Islet of Langerhans (tissue), 1 donor: ENCODE results near the gene DLK1.

Source experiments
- FAIRE-seq: peaks from one replicate; lab custom pipeline; 2011; peaks lifted over from hg19 to GRCh38; lab: Jason Lieb, UNC

DLK1 gene

DNA sequence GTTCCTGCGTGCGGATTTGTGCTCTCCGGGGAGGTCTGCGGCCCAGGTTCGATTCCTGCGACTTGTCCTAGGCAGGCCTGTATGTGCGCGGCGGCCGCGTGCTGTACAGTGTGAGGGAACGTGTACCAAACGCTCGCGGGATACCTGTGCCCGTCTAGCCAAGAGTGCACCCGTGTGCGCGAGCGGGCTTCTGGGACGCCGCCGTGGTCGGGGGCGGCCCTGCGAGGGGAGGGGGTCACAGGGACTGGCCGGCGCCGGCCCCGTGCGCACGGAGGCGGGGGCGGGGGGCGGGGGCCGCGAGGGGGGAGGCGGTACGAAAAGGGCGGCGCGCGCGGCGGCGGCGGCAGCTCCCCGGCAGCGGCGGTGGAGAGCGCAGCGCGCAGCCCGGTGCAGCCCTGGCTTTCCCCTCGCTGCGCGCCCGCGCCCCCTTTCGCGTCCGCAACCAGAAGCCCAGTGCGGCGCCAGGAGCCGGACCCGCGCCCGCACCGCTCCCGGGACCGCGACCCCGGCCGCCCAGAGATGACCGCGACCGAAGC lies at the start of gene DLK1:
Gene DLK1 (plus strand): TSS at position 343 of the 536 bp plus-strand sequence. CDS start 177 bp downstream, at position 520.
- FAIRE-seq = no peak

DNA sequence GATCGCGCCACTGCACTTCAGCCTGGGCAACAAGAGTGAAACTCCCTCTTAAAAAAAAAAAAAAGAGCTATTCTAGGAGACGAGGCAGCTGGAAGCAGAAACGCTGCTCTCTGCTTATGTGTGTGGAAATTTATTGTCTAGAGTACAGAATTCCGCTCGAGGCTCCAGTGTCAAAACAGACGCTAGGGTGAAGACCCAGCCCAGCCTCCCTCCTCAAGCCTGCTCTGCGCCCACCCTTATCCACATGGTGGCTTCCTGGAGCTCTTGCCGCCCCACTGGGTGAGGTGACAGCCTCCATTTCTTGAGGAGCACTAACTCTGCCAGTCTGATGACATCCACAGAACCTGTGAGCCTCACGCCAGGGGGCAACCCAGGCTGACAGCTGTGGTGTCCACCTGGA lies 49.5 kb upstream of the DLK1 start:
- no peak for FAIRE-seq

DNA sequence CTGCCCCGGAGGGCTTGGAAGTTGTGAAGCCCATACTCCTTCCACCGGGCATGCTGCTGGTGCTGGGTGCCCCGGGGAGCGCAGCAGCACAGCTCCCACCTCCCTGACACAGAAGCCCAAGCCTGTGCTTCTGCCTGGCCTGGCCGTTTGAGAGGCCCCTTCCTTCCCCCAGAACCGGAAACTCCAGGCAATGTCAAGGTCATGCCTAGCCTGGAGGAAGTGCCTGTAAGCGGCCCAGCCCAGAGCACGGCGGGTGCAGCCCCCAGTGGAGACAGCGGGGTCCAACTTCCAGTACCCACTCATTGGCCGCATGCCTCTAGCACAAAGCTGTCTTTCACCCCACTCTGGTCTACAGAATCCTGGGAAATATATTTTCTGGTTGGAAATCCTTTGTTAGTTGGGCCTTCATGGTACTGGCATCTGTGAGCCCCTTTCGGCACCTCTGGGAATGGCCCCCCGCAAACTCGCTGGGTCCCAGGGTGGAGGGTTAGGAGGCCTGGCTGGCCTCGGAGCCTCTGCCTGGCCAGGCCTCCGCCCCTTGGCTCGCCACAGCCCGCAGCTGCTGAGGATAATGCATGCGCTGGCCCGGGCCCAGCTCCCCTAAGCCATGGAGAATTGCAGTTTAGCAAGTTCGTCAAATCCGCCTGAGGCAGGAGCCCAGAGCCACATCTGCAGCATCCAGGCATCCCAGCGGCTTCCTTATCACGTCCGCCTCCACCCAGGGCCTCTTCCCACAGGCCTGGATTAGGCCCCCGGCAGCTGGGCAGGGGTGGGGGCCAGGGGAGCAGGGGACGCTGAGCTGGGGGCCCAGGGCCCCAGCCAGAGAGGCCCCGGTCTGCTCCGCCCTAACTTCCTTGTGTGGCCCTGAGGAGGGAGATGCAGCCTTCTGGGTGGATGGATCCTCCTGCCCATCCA lies 48.9 kb upstream of the DLK1 start:
- FAIRE-seq = no peak

DNA sequence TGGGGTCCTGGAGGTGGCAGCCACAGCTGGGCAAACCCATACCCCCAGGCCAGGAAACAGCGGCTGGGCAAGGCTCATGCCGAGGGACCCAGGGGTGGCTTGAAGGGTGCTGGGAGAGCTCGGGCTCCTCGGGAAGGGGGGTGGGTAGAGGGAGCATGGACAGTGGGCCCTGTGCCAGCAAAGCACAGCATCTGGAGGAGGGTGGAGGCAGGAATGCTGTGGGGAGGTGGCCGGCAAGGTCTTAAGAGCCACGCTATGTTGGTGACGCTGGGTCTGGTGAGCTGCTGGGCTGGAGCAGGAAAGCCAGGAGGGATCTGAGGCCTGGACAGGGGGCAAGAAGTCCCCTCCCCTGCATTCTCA lies 48.2 kb upstream of the DLK1 start:
- FAIRE-seq = no peak

DNA sequence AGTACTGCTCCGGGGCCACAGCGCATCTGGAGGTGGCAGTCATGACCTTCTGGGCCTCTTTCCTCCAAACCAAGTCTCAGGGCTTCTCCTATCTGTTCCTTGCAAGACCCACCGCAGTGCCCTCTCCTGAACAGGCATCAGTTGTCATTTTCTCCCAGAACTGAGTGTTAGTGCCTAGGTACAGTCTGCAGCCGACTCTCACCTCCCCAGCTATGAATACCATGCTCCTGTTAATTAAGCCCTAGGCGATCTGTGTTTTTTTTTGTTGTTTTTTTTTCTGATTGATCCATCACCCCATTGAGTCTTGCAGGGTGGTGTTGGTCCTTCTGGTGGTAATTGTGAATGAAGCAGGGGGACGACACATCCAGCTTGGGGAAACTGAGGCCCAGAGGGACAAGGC lies 47.5 kb upstream of the DLK1 start:
- FAIRE-seq = no peak

DNA sequence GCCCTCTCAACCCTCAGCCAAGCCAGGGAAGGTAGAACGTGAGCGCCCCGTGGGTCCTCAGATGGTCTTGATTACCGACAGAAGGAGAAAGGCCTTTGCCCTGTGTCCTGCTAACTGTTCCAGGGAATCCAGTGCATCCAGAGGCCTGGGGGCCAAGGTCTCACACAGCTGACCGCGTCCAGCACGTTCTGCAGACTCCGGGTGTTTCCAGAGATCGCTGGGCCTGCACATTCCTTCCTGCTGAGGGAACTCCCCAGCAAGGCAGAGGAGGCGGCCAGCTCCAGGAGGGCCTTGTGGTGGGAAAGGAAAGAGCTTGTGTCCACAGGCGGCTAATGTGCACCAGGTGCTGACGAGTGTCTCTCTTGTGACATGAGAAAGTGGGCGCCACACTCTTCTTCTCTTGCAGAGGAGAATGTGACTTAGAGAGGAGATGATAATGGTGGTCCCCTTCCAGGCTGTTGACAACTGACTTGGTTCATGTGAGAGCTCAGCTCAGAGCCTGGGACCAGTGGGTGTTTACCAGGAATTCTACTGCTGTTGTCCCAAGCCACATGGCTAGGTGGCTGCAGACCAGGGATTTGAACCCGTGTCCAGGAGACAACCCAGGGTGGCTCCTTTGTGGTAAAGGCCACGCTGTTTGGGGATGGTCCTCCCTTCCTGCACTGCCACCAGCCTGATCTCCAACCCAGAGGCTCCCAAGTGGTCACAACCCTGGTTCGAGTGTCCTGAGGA lies 46.8 kb upstream of the DLK1 start:
- no peak for FAIRE-seq

DNA sequence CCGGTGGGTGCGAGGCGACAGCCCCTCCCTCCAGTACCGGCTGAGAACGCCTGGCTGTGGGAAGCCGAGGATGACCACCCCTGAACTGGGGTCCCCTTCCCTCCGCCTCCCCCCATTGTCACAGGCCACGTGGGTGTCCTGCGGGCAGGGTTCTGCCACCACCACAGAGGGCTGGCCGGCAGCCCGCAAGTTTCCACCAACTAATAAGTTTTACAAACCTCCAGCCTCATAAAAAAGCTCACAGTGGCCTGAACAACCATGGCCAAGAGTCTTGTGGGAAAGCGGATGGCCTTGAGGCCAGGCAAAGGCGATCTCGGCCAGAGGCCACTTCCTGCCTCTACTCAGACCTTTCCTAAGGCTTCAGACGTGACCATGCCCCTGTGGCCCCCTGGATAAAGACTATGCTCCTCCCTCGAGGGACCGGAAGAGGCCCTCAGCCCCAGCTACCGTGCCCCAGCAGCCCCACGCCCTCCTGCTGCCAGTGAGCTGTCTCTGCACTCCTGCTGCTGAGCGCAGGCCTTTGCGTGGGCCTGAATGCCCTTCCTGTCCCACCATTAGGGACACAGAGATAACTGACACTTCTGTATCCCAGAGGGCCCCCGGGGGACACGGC lies 46.1 kb upstream of the DLK1 start:
- no peak for FAIRE-seq

DNA sequence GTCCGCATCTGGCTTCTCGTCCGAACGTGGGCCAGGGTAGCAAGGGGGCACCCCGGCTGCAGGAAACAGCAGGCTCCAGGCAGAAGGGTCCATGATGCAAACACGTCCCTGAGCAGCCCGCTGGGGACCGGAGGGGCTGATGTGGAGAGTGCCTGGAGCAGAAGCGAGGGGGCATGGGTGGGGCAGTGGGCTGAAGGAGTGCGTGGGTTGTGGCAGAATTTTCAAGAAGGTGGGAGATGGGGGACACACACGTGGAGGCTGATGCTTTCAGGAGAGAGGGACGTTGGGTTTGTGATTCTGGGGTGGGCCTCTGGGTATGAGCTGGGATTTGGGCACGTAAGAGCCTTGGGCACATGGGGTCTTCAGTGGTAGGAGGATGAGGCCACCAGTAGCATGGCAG lies 45.6 kb upstream of the DLK1 start:
- FAIRE-seq = no peak

DNA sequence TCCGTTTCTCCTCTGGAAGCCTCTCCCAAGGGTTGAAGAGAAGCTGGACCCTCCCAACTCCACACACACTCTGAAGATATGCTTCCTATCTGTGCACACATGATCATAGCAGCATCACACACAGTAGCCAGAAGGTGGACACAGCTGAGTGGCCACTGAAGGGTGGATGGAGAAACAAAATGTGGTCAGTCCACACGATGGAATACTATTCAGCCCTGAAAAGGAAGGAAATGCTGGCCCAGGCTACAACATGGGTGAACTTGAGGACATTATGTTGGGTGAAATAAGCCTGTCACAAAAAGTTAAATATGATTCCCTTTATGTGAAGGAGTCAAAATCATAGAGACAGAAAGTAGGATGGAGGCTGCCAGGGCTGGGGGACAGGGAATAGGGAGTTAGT lies 43.9 kb upstream of the DLK1 start:
- FAIRE-seq = no peak

DNA sequence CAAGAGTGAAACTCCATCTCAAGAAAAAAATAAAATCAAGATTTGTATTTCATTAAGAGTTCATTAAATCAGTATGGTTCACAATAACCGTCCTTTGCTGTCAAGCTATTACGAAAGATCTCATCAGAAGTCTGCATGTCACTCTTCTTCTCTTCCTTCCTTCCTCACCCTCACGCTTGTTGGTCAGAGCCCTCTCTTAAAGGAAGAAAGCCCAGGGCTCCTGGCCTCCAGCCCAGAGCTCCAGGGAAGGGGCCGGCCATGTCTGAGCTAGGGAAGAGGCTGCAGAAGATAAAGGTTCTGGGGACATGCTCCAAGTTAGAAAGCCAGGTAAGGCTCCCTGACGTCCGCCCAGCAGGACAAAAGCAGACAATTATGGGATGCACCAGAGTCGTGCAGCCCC lies 43.1 kb upstream of the DLK1 start:
- no peak for FAIRE-seq

DNA sequence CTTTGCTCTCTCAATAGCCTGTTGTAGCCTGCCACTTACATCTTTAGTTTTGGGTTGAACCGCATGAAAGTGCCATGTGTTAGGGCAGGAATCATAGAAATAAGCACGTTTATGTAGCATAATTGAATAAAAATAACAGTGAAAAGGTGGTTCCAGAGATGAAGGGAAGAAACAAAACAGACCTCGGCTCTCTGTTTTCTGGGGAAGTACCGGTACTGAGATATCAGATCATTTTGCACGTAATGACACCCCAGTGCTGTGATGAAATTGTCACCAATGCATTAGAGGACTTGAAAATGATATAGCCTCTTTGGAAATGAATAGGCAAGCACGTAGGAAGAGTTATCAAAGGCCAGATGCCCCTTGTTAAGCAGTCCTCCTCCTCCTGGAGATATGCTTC lies 42.5 kb upstream of the DLK1 start:
- FAIRE-seq = no peak

DNA sequence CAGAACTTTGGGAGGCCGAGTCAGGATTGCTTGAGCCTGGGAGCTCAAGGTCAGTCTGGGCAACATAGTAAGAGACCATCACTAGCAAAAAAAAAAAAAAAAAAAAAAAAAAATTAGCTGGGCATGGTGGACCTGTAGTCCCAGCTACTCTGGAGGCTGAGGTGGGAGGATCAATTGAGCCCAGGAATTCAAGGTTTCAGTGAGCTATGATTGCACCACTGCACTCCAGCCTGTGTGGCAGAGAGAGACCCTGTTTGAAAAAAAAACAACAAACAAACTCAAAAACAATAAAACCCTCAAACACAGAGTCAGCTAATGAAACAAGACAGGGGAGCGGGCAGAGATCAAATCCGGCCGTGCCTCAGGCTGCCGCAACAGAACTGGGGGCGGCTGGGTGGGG lies 41.7 kb upstream of the DLK1 start:
- FAIRE-seq = no peak

DNA sequence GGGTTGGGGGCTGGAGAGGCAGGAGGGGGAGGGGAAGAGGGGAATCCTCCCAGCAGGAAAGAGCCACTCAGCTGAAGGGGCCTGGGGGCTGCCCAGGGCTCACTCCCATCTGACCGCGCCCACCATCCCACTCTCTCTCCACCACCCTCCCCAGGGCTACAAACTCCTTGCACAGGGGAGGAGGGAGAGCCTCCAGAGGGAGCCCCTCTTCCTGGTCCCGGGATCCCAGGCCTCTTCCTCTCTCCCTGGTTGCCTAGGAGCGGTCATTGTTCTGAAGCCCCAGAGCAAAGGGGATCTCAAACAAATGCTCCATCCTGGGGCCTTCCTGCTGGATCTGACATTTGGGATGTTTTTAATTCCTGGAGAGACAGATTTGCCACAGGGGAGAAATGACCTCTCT lies 39.8 kb upstream of the DLK1 start:
- no peak for FAIRE-seq

DNA sequence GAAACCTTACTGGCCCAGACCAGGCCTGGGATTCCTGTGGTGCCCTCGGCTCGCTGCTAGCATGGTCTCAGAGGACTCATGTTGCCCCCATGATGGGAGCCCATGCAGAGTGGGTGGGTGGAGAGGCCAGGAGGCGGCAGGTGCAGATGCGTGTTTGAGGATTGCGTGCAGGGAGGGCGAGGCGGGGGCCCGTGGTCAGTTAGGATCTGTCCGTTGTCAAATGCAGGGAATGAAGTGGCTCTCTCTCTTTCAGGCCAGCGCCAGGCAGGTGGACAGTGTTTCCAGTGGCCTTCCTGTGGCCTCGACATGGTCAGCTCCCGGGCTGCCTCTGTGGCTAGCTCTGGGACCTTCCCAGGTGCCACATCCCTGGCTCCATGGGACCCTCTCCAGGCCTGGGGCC lies 39.3 kb upstream of the DLK1 start:
- no peak for FAIRE-seq

DNA sequence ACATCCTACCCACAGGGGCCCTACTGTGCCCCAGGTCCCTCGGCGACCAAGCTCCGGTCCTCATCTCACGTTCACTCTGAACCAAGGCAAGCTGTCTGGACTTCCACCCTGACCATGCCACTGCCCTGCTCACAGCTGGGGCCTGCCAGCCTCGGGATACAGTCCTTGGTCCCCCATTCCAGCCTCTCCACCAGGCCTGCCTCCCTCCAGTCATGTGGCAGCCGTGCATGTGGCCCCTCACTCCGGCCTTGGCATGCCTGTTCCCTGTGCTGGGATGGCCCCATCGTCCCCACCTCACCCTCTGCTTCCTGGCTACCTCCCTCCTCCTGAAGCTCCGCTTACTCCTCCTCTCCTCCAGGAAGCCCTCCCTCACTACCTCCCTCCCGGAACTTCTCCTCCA lies 38.6 kb upstream of the DLK1 start:
- no peak for FAIRE-seq

DNA sequence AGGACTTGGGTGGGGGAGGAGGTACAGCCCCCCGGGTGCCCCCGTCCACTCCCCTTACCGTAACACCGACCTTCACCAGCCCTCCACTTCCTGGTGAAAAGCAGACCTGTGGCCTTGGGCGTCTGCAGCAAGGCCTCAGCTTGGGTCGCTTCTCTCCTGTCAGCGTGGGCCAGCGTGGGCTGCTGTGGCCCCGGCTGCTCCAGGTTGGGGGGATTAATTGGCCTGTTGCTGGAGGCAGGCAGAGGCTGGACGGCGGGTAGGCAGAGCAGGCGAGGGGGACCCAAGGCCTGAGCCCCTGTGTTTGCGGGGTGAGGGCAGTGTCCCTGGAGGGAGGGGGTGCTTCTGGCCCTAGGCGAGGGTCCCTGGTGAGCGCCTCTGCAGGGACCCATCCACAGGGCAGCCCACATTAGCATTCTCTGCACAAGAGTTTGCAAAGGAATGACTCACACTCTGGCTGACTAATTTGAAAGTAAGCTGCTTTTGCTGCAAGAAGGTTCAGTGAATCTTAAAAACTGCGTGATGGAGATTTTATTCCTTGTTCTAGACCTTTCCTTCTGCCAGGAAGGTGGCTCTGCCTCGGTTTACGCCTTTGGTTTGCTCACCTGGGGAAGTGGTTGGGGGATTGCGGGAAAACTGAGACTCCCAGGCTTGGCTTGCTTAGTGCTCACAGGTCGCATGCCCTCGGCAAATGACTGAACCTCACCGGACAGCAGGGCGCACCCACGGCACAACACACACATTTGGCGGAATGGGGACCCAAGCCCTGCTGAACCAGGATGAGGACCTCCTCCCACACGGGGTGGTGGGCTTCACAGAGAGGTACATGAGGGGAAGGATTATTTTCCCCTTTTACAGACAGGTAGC lies 37.9 kb upstream of the DLK1 start:
- no peak for FAIRE-seq

DNA sequence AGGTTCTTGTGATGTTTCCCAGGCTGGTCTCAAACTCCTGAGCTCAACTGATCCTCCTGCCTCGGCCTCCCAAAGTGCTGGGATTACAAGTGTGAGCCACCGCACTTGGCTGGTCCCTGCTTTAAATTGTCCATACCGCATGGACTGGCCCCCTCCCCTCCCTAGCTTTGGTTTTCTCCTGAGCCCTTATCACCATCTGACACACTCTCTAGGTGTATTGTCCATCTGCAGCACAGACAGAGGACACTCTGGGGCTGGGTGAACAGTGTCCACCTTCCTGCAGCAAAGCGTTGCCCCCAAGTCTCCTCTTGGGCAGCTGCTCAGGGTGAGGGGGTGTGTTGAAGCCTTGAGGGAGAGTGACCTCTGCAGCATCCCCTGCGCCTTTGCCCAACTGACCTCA lies 36.0 kb upstream of the DLK1 start:
- no peak for FAIRE-seq

DNA sequence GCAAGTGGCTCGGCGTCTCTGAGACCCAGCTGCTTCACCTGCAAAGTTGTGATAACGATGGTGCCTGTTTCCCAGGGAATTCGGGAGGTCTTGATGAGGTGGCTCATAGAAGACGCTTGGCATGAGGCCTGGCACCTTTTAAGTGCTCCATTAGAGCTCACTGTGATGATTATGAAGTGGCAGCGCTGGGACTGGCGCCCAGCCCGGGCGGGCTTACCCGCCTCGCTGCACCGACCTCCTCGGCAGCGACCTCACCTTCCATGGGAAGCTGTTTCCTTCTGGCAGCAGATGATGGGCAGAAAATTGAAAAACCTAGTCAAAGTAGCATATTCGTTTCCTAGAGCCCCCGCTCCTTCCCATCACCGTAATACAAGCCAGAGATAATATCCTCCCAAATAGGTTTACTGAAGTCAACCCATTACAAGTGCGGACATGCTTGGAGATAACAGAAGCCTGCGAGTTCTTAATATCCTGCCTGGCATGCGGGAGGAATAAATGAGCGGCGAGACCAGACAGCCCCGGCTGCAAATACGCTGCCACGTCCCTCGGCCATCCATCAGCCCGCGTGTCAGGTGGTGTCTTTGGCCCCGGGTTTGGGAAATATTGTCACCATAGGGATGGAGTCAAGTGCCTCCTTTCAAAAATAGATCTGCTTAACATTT lies 35.2 kb upstream of the DLK1 start:
- FAIRE-seq = peak; percentile 94

DNA sequence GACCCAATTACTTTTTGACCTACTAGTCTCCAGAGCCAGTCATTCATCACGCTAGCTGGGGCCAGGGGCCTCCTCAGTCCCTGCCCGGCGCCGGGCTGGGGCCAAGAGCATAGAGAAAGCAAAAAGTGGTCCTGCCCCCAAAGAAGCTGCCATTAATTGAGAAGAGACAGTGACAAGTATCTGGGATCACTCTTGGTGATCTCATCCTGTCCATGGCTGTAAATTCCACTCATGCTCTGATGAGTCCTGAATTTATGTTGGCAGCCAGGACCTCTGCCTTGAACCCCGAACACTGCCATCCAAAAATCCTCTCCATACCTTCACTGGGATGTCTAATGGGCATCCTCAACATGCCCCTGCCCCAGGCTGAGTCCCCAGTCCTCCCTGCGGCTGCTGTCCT lies 34.4 kb upstream of the DLK1 start:
- no peak for FAIRE-seq

DNA sequence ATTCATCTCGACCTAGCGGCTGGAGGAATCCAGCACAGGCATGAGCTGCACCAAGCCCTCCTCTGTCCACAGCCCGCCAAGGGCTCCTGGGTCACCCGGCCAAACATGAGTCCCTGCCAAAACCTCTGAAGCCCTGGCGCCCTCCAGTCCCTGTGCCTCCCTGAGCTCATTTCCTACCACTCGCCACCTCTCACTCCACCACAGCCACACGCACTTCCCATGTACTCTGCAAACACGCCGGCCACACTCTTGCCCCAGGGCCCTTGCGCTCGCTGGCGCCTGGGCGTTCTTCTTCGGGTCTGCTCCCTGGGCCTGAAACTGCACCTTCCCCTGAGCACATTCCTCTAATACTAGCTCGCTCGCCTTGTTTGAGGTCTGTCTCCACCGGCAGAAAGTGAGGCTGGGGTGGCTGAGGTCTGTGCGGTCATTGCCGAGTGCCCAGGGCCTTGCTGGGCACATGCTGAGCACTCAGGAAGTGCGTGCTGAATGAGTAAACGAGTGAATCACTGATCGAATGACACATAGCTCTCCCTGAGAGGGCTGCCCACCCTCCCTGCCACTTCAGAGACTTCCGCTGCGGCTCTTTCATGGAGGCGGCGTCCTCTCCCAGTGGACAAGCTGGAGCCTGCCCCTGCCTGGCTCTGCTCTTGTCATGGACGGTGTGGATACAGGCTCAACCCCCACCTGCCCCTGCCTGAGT lies 33.7 kb upstream of the DLK1 start:
- no peak for FAIRE-seq
